Activated CD4-positive, alpha-beta memory T cell treated with anti-CD3 and anti-CD28 coated beads for 36 hours (primary cell): Measurements from ENCODE around the gene AGAP5. TPM values are rescaled to one million over a fixed set of nuclear protein-coding genes. Genes with fewer than 3 reads are reported as not detected.
A peak's percentile ranks its signal among the peaks of the same experiment; 100 is the strongest.

Source experiments
- CTCF ChIA-PET: fragments of 350-600 bp; sonication (Branson Sonifier 250); formaldehyde crosslinking; loops from one replicate; lab custom pipeline; 2021; ENCODE audit warnings: antibody characterized with exemption, inconsistent platforms; lab: Charles Lee
- POLR2A ChIA-PET: fragments of 350-600 bp; sonication (Branson Sonifier 250); formaldehyde crosslinking; loops from one replicate; lab custom pipeline; 2021; ENCODE audit warnings: antibody characterized with exemption; lab: Charles Lee
- DNase-seq: peaks from one replicate; pipeline ENCODE4 v3.0.0-alpha.2; 2020
- H3K27ac Mint-ChIP-seq: one replicate; pipeline ENCODE4 v1.8.0; 2021; ENCODE audit warnings: mixed read lengths
- H3K27me3 Mint-ChIP-seq: one replicate; pipeline ENCODE4 v1.8.0; 2021; ENCODE audit warnings: mixed read lengths
- H3K36me3 Mint-ChIP-seq: one replicate; pipeline ENCODE4 v1.8.0; 2021; ENCODE audit warnings: mixed read lengths
- H3K4me1 Mint-ChIP-seq: one replicate; pipeline ENCODE4 v1.8.0; 2021; ENCODE audit warnings: low read depth, mixed read lengths
- H3K4me3 Mint-ChIP-seq: one replicate; pipeline ENCODE4 v1.8.0; 2021; ENCODE audit warnings: mild to moderate bottlenecking, mixed read lengths
- H3K9me3 Mint-ChIP-seq: one replicate; pipeline ENCODE4 v1.8.0; 2021; ENCODE audit warnings: mixed read lengths
- intact Hi-C: fragments of 100-400 bp; cut with micrococcal nuclease; formaldehyde crosslinking; loops from one replicate; pipeline ENCODE4 v1.15.1; 2023
- total RNA-seq, 2 experiments: library from RNA; stranded (reverse); gene quantifications; one replicate each; pipeline ENCODE4 v1.2.3, GENCODE V29; 2021

AGAP5 gene
- total RNA-seq, 2 experiments from 2014 or later: 7.1 to 7.7 TPM

GRCh38 chr10:73648975-73649829, 48.7 kb downstream of the AGAP5 start:
- intact Hi-C loops: no loop called here
- Mint-ChIP-seq H3K9me3 (no peaks in the 10 kb centered on the region), H3K4me1 (peaks cover 15% of the 10 kb centered on the region), H3K27ac (no peak overlapping the region), H3K4me3 (no peak overlapping the region), H3K27me3 (no peaks in the 10 kb centered on the region), H3K36me3 (no peaks in the 10 kb centered on the region)
- ChIA-PET POLR2A (no interaction called here), CTCF (interaction anchor here (13.2 kb wide), 1 partner anchor 119 kb away, joined by 219 read pairs; no protein-coding TSS in a partner anchor)
- no peak for DNase-seq

- Mint-ChIP-seq H3K36me3 (no peaks in the 10 kb centered on the region), H3K4me1 (peaks cover 17% of the 10 kb centered on the region), H3K9me3 (no peaks in the 10 kb centered on the region), H3K4me3 (peak overlapping the region; percentile 20), H3K27me3 (no peaks in the 10 kb centered on the region), H3K27ac (no peak overlapping the region)
- no peak for DNase-seq
- ChIA-PET POLR2A (interaction anchor here (0.6 kb wide), 1 partner anchor 110 kb away, joined by 5 read pairs; no protein-coding TSS in a partner anchor), CTCF (interaction anchor here (1.2 to 13.2 kb wide), 2 partner anchors 118 to 384 kb away, joined by 3 to 219 read pairs; no protein-coding TSS in a partner anchor)
- intact Hi-C loops: no loop called here
Measured at GRCh38 chr10:73647875-73648651, 49.8 kb downstream of the AGAP5 start.

GRCh38 chr10:73647211-73647874, 50.6 kb downstream of the AGAP5 start:
- H3K36me3 Mint-ChIP-seq: no peaks in the 10 kb centered on the region
- intact Hi-C loops: no loop called here
- peaks cover 17% of the 10 kb centered on the region for H3K4me1 Mint-ChIP-seq
- H3K4me3 Mint-ChIP-seq: peak overlapping the region; percentile 20
- no peaks in the 10 kb centered on the region for H3K27me3 Mint-ChIP-seq
- peak; percentile 32 for DNase-seq
- ChIA-PET CTCF (interaction anchor here (1.2 to 13.2 kb wide), 2 partner anchors 118 to 383 kb away, joined by 3 to 219 read pairs; no protein-coding TSS in a partner anchor), POLR2A (interaction anchor here (0.6 kb wide), 1 partner anchor 110 kb away, joined by 5 read pairs; no protein-coding TSS in a partner anchor)
- H3K9me3 Mint-ChIP-seq: no peaks in the 10 kb centered on the region
- H3K27ac Mint-ChIP-seq: no peak overlapping the region

- DNase-seq: no peak
- POLR2A ChIA-PET: no interaction called here
- H3K27me3 Mint-ChIP-seq: no peaks in the 10 kb centered on the region
- intact Hi-C loops: no loop called here
- H3K36me3 Mint-ChIP-seq: no peaks in the 10 kb centered on the region
- H3K9me3 Mint-ChIP-seq: no peaks in the 10 kb centered on the region
- H3K27ac Mint-ChIP-seq: no peak overlapping the region
- CTCF ChIA-PET: interaction anchor here (13.2 kb wide), 1 partner anchor 117 kb away, joined by 219 read pairs; no protein-coding TSS in a partner anchor
- no peak overlapping the region for H3K4me3 Mint-ChIP-seq
- peaks cover 17% of the 10 kb centered on the region for H3K4me1 Mint-ChIP-seq
Measured at GRCh38 chr10:73646598-73647041, 51.3 kb downstream of the AGAP5 start.

GRCh38 chr10:73645251-73645650, 52.7 kb downstream of the AGAP5 start:
- ChIA-PET POLR2A (no interaction called here), CTCF (interaction anchor here (0.6 to 13.2 kb wide), 11 partner anchors 15 to 381 kb away, joined by 3 to 219 read pairs (median 4); no protein-coding TSS in a partner anchor)
- H3K4me1 Mint-ChIP-seq: peaks cover 15% of the 10 kb centered on the region
- no peaks in the 10 kb centered on the region for H3K9me3 Mint-ChIP-seq
- no peaks in the 10 kb centered on the region for H3K36me3 Mint-ChIP-seq
- no peak for DNase-seq
- H3K4me3 Mint-ChIP-seq: no peak overlapping the region
- no peaks in the 10 kb centered on the region for H3K27me3 Mint-ChIP-seq
- no peak overlapping the region for H3K27ac Mint-ChIP-seq
- intact Hi-C loops: no loop called here

GRCh38 chr10:73644767-73645166, 53.1 kb downstream of the AGAP5 start:
- Mint-ChIP-seq H3K36me3 (no peaks in the 10 kb centered on the region), H3K27me3 (no peaks in the 10 kb centered on the region), H3K9me3 (no peaks in the 10 kb centered on the region), H3K27ac (no peak overlapping the region), H3K4me1 (peaks cover 15% of the 10 kb centered on the region), H3K4me3 (no peak overlapping the region)
- ChIA-PET POLR2A (no interaction called here), CTCF (interaction anchor here (0.6 to 13.2 kb wide), 20 partner anchors 9 to 392 kb away, joined by 3 to 219 read pairs (median 4); partner anchors contain the start of gene MRPS16)
- no peak for DNase-seq
- intact Hi-C loops: loop anchor here (1.0 kb wide), 2 partner anchors 115 to 380 kb away; no protein-coding TSS in a partner anchor

- no peaks in the 10 kb centered on the region for H3K36me3 Mint-ChIP-seq
- H3K27me3 Mint-ChIP-seq: no peaks in the 10 kb centered on the region
- DNase-seq: peak; percentile 59
- no peaks in the 10 kb centered on the region for H3K9me3 Mint-ChIP-seq
- no peak overlapping the region for H3K4me3 Mint-ChIP-seq
- intact Hi-C loops: loop anchor here (1.0 kb wide), 2 partner anchors 115 to 380 kb away; no protein-coding TSS in a partner anchor
- ChIA-PET POLR2A (no interaction called here), CTCF (interaction anchor here (0.6 to 13.2 kb wide), 35 partner anchors 8 to 392 kb away, joined by 3 to 219 read pairs (median 4); partner anchors contain the start of genes MRPS16 and USP54)
- no peak overlapping the region for H3K27ac Mint-ChIP-seq
- H3K4me1 Mint-ChIP-seq: peaks cover 15% of the 10 kb centered on the region
Measured at GRCh38 chr10:73644015-73644743, 53.7 kb downstream of the AGAP5 start.

- Mint-ChIP-seq H3K27me3 (no peaks in the 10 kb centered on the region), H3K4me3 (no peak overlapping the region), H3K36me3 (no peaks in the 10 kb centered on the region), H3K4me1 (peaks cover 15% of the 10 kb centered on the region), H3K27ac (no peak overlapping the region), H3K9me3 (no peaks in the 10 kb centered on the region)
- POLR2A ChIA-PET: interaction anchor here (0.7 kb wide), 1 partner anchor 396 kb away, joined by 3 read pairs; the partner anchor contains the start of gene DNAJC9
- intact Hi-C loops: no loop called here
- DNase-seq: no peak
- CTCF ChIA-PET: interaction anchor here (0.6 to 13.2 kb wide), 30 partner anchors 8 to 391 kb away, joined by 3 to 219 read pairs (median 4); partner anchors contain the start of genes MRPS16 and USP54
Measured at GRCh38 chr10:73643362-73643761, 54.5 kb downstream of the AGAP5 start.

GRCh38 chr10:73641328-73642060, 56.4 kb downstream of the AGAP5 start, which contains the start of gene MYOZ1:
Gene MYOZ1 (minus strand): TSS chr10:73641474. CDS start chr10:73640017, 1,457 bp downstream.
- intact Hi-C loops: no loop called here
- Mint-ChIP-seq H3K27me3 (no peaks in the 10 kb centered on the region), H3K27ac (no peak within 1 kb of the TSS), H3K4me3 (no peak within 1 kb of the TSS), H3K9me3 (no peaks in the 10 kb centered on the region), H3K4me1 (peaks cover 15% of the 10 kb centered on the region), H3K36me3 (no peaks in the 10 kb centered on the region)
- ChIA-PET CTCF (interaction anchor here (0.7 to 13.2 kb wide), 3 partner anchors 74 to 112 kb away, joined by 3 to 219 read pairs (median 3); no protein-coding TSS in a partner anchor), POLR2A (interaction anchor here (0.6 kb wide), 1 partner anchor 95 kb away, joined by 3 read pairs; no protein-coding TSS in a partner anchor)
- DNase-seq: no peak

GRCh38 chr10:73639286-73639685, 58.6 kb downstream of the AGAP5 start:
- Mint-ChIP-seq H3K4me1 (peaks cover 3% of the 10 kb centered on the region), H3K36me3 (no peaks in the 10 kb centered on the region), H3K4me3 (no peak overlapping the region), H3K9me3 (no peaks in the 10 kb centered on the region), H3K27me3 (no peaks in the 10 kb centered on the region), H3K27ac (no peak overlapping the region)
- intact Hi-C loops: no loop called here
- no peak for DNase-seq
- ChIA-PET CTCF (interaction anchor here (13.2 kb wide), 1 partner anchor 109 kb away, joined by 219 read pairs; no protein-coding TSS in a partner anchor), POLR2A (no interaction called here)
